UCSD-AML1 (cell line): Measurements from ENCODE around the gene TTLL11.
"Not testable (repeated sequence)": the region's sequence is repeated elsewhere in the genome, so short reads cannot be mapped to it uniquely, and the experiment has no call there.

Experiments used
- DNase-seq: peaks from one replicate; lab custom pipeline; 2025; ENCODE audit not compliant: unreplicated experiment; lab: John Stamatoyannopoulos, UW

TTLL11 gene

DNA sequence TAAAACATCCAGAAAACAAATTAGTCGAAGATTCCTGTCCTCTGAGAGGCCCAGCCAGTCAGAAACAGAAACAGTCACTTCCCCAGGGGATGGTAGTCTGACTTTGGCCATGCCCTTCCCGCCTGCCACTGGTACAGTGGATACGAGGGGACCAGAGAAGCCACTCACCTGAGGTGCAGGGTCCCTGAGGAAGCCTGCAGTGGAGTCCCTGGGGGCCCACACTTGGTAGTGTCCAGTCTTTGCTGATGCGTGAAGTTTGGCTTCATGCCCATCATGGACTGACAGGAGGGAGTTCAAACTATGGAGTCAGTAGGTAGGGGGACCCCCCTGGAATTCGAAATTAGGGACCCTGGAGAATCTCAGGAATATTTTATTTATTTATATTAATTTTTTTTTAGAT is 294.2 kb downstream of the TTLL11 start:
- no peak for DNase-seq

DNA sequence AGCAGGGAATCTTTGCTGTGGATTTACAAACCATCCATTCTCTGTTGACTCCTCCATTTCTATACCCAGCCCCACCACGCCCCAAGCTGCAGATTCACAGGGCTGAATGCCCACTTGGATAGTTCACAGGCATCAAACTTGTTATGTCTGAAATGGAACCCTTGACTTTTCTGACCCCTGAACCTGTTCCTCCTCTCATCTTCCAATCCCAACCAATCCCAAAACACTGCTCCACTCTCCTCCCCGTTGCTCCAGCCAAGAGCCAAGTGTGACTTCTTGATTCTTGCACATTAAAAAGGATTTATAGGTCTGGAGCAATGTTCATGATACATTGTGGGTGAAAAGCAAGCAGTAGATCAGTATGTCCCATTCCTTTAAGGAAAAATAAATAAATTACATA is 296.0 kb downstream of the TTLL11 start:
- no peak for DNase-seq

DNA sequence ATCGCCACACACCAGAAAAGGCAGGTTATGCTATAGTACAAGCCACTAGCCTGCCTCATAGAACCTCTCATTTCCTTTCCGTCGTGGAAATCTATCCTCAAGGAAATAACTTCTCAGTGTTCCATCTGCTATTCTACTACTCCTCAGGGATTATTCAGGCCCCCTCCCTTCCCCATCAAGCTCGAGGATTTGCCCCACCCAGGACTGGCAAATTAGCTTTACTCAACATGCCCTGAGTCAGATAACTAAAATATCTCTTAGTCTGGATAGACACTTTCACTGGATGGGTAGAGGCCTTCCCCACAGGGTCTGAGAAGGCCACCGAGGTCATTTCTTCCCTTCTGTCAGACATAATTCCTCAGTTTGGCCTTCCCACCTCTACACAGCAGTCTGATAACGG is 298.8 kb downstream of the TTLL11 start:
- DNase-seq: not testable (repeated sequence)

DNA sequence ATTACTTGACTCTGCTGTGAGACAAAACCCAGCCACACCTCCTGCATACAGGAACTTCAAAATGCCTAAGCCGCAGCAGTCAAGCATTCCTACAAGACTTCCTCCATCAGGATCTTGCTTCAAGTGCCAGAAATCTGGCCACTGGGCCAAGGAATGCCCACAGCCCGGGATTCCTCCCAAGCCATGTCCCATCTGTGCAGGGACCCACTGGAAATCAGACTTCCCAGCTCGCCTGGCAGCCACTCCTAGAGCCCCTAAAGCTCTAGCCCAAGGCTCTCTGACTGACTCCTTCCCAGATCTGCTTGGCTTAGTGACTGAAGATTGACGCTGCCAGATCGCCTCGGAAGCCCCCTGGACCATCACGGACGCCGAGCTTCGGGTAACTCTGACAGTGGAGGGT is 300.6 kb downstream of the TTLL11 start:
- DNase-seq: not testable (repeated sequence)

DNA sequence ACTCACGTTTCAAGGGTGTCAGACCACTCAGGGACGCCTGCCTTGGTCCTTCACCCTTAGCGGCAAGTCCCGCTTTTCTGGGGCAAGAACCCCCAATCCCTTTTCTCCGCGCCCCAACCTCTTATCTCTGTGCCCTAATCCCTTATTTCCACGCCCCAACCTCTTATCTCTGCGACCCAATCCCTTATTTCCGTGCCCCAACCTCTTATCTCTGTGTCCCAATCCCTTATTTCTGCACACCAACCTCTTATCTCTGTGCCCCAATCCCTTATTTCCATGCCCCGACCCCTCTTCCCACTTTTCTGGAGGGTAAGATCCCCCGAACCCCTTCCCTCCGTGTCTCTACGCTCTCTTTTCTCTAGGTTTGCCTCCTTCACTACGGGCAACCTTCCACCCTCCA is 302.3 kb downstream of the TTLL11 start:
- no peak for DNase-seq

DNA sequence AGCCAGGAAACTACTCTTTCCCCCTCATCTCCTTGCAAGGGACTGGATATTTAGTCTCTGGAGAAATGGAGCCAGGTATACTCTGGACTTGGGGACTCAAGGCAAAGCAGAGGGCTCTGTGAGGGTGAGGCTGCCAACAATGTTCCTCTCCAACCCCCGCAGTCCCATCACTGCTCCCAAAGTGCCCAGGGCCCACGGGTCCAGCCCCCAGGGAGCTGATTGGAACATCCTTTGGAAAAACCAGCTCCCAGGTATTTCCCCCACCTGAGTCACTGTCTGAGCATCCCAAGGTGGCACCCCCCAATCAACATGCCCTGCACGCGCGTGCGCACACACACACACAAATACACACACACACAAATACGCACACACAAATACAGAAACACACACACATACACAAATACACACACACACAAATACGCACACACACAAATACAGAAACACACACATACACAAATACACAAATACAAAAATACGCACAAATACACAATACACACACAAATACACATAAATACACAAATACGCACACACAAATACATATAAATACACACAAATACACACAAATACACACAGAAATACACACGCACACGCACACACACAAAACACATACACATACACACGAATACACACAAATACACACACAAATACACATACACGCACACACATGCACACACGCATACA is 304.3 kb downstream of the TTLL11 start:
- no peak for DNase-seq

DNA sequence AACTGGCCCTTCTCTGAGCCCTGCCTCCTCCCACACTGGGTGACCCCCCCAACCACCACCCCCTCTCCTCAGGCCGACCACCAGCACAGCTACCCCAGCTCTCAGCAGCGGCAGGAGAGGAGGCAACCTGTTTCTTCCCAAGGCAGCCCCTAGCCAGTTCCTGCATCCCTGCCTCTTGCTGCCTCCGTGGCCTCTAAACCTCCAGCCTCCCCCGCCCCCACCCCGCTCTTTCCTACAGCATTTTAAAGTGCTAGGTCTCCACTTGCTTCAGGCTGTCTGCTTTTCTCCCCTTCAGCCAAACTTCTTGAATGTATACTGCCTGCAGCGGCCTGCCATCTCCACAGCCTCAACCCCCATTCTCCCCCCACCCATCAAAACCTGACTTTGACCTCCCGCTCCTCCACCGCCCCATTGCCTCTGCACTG is 306.1 kb downstream of the TTLL11 start:
- DNase-seq: no peak

DNA sequence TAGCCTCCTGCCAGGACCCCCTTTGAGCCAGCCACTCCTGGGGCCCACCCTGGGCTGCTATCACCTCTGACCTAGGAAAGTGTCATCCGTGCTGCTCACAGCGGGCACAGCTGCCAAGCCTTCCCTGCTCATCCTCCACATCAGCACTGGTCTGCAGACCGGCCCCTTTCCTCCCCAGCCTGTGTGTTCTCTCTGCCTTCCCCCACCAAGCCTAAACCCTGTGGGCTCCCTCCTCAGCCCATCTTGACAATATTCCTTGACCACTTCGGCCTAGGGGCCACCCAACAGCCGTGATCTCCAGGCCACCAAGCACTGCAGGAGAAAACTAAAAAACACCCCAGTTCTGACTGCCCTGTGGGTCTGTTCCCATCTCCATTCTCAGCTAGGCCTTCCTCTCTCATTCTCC is 306.6 kb downstream of the TTLL11 start:
- DNase-seq: no peak

DNA sequence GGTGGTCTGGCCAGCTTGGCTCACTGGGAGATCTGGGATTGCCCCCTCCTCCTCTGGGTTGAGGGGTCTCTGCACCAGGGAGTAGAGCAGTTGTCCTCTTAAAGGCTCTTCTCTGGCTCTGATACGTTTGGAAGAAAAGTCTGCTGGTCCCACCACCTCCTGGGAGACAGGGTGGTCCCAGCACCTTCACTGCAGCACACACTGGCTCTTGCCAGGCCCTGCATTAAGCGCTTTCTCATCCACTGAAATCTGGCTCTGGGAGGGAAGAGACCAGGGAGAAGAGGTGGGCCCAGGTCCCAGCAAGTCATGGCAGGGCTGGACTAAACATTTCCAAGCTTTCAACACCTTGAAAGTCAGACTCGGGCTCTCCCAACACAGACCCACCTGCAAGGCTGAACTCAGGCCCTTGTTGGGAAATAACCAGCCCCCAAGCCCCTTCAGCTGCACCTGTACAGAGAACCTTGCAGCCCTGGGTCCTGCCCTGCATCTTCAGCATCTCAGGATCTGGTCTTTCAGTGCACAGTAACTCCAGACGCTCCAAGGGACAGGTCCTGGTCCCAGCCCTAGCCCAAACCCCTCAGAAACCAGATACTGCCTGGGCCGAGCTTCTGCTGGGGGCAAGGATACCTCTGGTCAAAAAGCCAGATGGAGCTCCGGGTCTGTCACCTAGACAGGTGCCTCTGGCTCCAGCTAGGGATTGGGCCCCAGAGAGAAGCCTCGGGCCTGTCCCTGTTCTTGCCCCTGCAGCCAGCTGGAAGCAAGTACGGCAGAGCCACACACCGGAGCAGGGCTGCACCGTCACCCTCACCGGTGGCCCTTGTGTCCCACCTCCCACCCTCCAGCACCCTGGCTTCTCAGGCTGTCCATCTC is 307.2 kb downstream of the TTLL11 start:
- no peak for DNase-seq

DNA sequence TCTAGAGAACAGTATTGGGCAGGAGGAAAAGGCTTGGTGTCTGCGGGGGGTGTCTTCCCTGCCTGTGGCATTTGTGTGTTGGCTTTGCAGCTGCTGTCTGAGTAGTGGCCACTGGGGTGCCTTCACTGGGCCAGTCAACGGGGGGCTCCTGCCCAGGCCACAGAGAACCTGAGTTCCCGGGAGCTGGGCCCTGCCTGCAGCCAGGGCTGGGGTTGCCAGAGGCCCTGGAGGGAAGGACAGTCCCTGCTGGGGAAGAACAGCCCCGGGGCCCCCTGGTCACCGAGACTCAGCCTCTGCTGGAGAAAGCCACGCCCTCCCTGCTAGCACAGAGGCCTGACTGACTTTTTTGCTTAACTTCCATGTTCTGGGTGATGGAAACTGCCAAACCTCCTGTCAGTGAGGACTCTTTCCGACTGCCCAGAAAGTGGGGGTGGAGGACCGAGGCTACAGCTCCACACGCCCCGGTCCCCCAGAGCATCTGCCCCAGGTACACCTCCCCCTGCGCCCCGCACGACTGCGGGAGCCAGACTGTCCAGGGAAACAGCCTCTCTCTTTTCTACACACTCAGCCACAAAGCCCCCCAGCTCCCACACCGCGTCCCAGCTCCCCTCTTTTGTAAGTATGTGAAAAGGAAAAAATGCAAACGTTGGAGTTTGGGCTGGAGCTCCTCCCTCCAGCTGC is 308.2 kb downstream of the TTLL11 start:
- no peak for DNase-seq

DNA sequence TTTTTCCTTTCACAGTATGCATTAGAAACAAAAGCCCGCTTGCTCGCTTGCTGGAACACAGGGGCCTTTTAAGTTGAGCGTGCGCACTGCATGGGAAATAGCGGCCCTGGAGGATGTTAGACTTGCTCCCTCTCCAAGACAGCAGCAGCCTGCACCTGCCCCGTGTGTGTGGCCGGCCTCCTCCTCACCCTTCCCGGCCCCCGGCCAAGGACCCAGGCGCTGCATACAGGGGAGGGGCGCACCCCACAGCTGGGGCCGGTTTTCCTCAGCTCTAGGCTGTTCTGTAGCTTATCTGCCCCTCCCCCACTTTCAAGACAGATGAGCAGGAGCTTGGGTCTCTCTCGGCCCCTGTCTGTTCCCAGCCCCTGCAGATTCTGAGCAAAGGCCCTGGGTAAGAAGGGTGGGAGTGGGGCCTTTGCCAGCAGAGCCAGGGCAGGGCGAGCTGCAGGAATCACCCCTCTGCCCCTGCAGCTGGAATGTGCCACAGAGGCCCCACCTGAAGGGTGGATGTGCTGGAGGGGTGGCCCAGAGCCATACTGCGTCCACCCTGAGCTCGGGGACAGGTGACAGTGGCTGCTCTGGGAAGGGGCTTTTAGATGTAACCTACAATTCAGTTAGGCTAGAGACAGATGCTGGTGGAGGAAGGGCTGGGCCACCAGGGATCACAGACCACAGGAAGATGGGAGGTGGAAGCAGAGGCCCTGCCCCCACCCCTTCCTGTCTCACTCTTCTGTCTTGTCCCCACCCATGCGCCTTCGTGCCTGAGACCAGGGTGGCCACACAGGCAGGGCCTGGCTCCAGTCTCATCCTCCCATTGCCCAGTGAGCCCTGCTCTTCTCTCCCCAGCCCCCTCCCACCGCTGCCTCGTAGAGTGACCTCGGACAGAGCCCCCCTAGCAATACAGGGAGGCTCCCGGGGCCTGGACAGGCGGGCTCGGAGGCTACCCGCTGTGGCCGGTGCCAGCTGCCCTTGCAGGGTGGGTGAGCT is 309.3 kb downstream of the TTLL11 start:
- DNase-seq: peak; percentile 15

DNA sequence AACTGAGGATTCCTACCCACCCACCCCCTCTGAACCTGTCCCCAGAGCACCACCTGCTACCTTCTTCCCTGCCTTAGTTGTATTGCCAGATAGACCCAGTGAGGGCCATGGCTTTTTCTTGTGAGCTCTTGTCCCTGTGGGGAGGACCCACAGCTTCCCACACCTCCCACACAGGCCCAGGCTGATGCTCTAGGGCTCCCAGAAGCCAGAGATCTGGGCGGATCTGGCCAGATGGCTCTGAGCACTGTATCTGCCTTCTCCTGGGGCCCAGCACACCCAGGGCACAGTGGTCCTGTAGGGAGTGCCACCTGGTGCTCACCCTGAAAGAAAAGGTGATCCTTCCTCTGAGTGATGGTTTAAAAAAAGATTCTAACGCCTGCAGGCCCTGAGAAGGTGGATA is 310.0 kb downstream of the TTLL11 start:
- no peak for DNase-seq

DNA sequence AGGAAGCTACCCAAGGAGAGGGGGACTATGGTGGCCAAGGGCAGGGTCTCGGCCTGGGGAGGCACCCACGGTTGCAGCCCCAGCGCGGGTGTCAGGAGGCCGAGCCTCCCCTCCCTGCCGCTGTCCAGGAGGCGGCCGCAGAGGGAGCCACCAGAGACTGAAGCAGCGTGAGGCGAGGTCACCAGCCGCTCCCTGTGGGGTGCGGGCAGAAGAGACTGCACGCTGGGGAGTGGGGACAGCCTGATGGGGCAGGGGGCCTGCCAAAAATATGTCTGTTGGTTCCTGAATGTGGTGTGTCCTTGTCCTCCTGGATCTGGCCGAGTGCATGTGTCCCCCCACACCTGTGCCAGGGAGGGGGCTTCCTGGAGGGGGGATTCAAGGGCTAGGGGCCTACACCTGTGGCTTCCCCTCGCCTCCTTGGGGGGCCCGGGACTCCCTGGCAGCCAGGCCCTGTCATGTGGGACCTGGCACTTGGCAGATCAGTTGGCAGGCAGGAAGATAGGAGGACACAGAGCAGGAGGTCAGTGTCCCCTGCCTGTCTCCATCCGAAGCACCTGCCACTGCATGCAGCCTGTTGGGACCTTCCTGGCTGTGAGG is 310.5 kb downstream of the TTLL11 start:
- no peak for DNase-seq

DNA sequence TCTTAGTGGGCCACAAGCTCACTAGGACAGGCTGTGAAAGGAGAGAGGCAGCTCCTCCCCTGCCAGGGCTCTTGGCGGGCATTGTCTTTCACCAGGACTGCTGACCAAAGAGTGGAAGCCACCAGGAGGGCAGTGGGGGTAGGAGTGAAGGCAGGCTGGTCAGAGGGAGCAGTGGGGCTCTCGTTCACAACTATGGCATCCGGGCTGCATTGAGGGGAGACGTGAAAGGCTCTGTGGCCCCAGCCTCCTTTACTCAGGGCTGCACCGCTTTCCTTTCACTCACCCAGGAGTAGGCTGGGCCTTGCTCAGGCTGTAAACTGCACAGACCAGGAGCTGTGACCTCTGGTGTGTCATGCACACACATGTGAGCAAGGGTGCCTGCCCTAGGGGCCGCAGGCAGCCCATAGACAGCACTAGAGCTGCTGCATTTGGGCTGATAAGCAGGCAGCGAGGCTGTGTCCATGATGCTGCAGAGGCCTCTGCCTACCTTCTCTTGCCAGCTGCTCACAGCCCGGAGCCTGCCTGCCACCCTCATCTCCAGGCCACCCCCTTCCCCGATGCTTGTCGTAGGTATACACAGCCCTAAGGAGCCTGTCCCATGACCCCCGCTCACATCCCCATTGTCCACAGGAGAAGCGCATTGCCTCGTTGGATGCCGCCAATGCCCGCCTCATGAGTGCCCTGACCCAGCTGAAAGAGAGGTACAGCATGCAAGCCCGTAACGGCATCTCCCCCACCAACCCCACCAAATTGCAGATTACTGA is 311.2 kb downstream of the TTLL11 start:
- no peak for DNase-seq

DNA sequence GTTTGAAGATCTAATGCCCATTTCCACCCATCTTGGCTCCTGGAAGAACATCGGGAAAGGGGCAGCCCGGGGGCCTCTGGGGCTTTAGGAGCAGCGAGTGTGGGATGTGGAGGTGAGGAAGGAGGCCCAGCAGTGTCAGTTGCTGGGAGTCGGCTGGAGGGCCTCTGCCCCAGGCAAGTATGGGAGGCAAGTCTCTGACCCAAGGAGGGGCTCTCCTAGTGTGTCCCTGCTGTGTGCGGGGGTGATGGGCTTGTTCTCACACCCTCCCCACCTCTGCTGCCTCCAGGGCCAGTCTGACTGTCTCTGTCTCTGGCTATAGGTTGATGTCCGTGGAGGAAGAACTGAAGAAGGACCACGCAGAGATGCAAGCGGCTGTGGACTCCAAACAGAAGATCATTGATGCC is 312.0 kb downstream of the TTLL11 start:
- DNase-seq: no peak

DNA sequence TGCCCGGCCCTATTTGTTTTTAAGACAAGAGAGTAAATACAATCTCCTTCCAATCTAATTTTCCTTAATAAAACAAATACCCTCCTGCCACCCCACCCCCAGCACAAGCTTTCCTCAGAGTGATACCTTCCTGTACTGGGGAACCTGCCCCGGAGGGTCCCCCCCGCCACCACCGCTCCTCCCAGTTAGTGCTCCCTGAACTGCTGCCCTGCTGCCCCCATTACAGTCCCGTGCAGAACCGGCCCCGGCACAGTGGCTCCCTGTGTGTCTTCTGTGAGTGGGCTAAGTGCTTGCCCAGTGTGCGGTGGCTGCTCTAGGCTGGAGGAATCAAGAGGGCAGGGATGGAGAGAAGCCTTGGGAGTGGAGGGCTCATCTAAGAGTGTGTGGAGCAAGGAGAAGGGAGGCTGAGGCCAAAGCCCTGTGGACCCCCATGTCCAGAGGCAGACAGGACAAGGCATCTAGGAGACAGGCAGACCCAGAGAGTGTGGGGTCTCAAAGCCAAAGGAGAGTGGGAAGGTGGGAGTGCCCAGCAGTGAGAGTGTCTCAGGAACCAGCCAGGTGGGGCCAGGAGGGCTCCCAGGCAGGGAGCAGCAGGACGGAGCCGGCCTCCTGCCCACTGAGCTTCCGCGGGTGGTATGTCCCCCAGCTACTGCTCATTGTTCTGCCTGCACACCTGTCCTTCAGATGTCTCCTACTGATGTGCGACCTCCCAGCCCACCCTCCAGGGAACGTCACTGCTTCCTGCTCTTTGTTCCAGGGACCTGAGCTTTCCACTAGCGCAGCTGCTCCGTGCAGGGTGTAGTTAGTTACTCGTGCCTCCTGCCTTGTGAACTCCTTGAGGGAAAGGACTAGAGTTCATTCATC is 312.7 kb downstream of the TTLL11 start:
- DNase-seq: no peak

DNA sequence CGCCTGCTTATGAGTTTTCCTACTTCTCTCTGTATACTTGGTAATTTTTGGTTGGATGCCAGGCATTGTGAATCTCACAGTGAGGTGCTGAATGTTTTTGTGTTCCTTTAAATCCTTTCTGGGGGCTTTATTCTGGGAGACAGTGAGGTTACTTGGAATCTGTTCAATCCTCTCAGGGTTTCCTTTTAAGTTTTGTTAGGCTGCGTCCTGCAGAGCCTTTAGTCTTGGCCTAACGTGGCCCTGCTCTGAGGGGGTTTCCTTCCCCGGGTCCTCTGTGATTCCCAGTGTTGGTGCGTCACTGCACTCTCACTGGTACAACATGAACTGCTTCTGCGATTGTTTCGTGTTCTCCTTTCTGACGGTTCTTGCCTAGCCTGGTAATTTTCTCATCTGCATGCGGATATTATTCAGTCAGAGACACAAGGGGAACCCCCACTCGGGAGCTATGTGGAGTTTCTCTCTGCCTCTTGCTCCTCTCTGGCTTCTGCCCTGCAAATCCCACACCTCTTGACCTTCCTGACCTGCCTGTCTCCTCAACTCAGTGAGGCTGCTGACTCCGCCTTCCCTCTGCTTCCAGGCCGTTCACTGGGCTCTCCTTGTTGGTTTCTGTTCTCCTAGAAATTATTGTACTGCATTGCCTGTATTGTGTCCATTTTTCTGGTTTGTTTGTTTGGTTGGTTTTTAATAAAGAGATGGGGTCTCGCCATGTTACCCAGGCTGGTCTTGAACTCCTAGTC is 313.6 kb downstream of the TTLL11 start:
- DNase-seq: no peak
